Activated CD8-positive, alpha-beta T cell treated with anti-CD3 and anti-CD28 coated beads for 36 hours (primary cell): ENCODE measurements around the gene SBNO2. TPM values are rescaled to one million over a fixed set of nuclear protein-coding genes. Genes with fewer than 3 reads are reported as not detected.

Experiments
- ATAC-seq: fragments of 200-7000 bp; cut with Tn5 transposase; one replicate; pipeline ENCODE4 v1.10.0; 2021; ENCODE audit warnings: mild to moderate bottlenecking, moderate library complexity
- CTCF ChIA-PET: fragments of 350-600 bp; sonication (Branson Sonifier 250); formaldehyde crosslinking; loops from one replicate; lab custom pipeline; 2021; ENCODE audit warnings: antibody characterized with exemption; lab: Charles Lee
- POLR2A ChIA-PET: fragments of 350-600 bp; sonication (Branson Sonifier 250); formaldehyde crosslinking; loops from one replicate; lab custom pipeline; 2021; ENCODE audit warnings: antibody characterized with exemption; lab: Charles Lee
- DNase-seq: peaks from one replicate; pipeline ENCODE4 v3.0.0-alpha.2; 2020
- H3K27ac Mint-ChIP-seq: one replicate; pipeline ENCODE4 v1.8.0; 2021; ENCODE audit warnings: mild to moderate bottlenecking, mixed read lengths
- H3K27me3 Mint-ChIP-seq: one replicate; pipeline ENCODE4 v1.8.0; 2021; ENCODE audit warnings: mixed read lengths
- H3K36me3 Mint-ChIP-seq: one replicate; pipeline ENCODE4 v1.8.0; 2021; ENCODE audit warnings: low read depth, mixed read lengths
- H3K4me1 Mint-ChIP-seq: one replicate; pipeline ENCODE4 v1.8.0; 2021; ENCODE audit warnings: low read depth, mixed read lengths
- H3K4me3 Mint-ChIP-seq: one replicate; pipeline ENCODE4 v1.8.0; 2021; ENCODE audit warnings: mild to moderate bottlenecking, moderate library complexity, mixed read lengths
- H3K9me3 Mint-ChIP-seq: one replicate; pipeline ENCODE4 v1.8.0; 2021; ENCODE audit warnings: mixed read lengths
- CTCF ChIP-seq: fragments of 200-600 bp; IDR thresholded peaks from one replicate; pipeline ENCODE4 v1.8.0; 2022; ENCODE audit warnings: antibody characterized with exemption, mild to moderate bottlenecking
- intact Hi-C: fragments of 100-400 bp; cut with micrococcal nuclease; formaldehyde crosslinking; loops from one replicate; pipeline ENCODE4 v1.10.0; 2022
- total RNA-seq, 2 experiments: library from RNA; stranded (reverse); gene quantifications; one replicate each; pipeline ENCODE4 v1.2.3, GENCODE V29; 2021

The SBNO2 gene
- total RNA-seq, 2 experiments from 2014 or later, result 41.7 to 42.0 TPM

- no peak overlapping the region for H3K27ac Mint-ChIP-seq
- peaks cover 21% of the 10 kb centered on the region for H3K4me1 Mint-ChIP-seq
- intact Hi-C loops, result loop anchor here (10.0 kb wide), 1 partner anchor 47 kb away; no protein-coding TSS in a partner anchor
- no peak for TF ChIP-seq CTCF
- no peak for DNase-seq
- H3K27me3 Mint-ChIP-seq, result no peaks in the 10 kb centered on the region
- ChIA-PET CTCF (no interaction called here), POLR2A (no interaction called here)
- H3K36me3 Mint-ChIP-seq, result peaks cover 17% of the 10 kb centered on the region
- no peak overlapping the region for H3K4me3 Mint-ChIP-seq
- no peaks in the 10 kb centered on the region for H3K9me3 Mint-ChIP-seq
- no peak for ATAC-seq
Observed at GRCh38 chr19:1138121-1138520, 35.9 kb downstream of the SBNO2 start.

- POLR2A ChIA-PET, result interaction anchor here (1.6 kb wide), 1 partner anchor 18 kb away, joined by 3 read pairs; no protein-coding TSS in a partner anchor
- TF ChIP-seq CTCF, result no peak
- ATAC-seq (no peak), DNase-seq (no peak)
- Mint-ChIP-seq H3K4me1 (peaks cover 25% of the 10 kb centered on the region), H3K27ac (peak overlapping the region; percentile 79), H3K36me3 (peaks cover 13% of the 10 kb centered on the region), H3K9me3 (no peaks in the 10 kb centered on the region), H3K4me3 (no peak overlapping the region), H3K27me3 (no peaks in the 10 kb centered on the region)
- intact Hi-C loops, result loop anchor here (10.0 kb wide), 1 partner anchor 48 kb away; no protein-coding TSS in a partner anchor
- CTCF ChIA-PET, result no interaction called here
Observed at GRCh38 chr19:1136621-1137317, 37.3 kb downstream of the SBNO2 start.

- ChIA-PET POLR2A (interaction anchor here (1.6 kb wide), 1 partner anchor 19 kb away, joined by 3 read pairs; no protein-coding TSS in a partner anchor), CTCF (no interaction called here)
- DNase-seq (peak; percentile 17), ATAC-seq (no peak)
- Mint-ChIP-seq H3K27ac (peak overlapping the region; percentile 79), H3K4me1 (peaks cover 25% of the 10 kb centered on the region), H3K4me3 (no peak overlapping the region), H3K36me3 (peaks cover 13% of the 10 kb centered on the region), H3K27me3 (no peaks in the 10 kb centered on the region), H3K9me3 (no peaks in the 10 kb centered on the region)
- no peak for TF ChIP-seq CTCF
- intact Hi-C loops, result loop anchor here (10.0 kb wide), 1 partner anchor 49 kb away; no protein-coding TSS in a partner anchor
Observed at GRCh38 chr19:1136201-1136600, 37.9 kb downstream of the SBNO2 start.

- no peak for DNase-seq
- Mint-ChIP-seq H3K4me3 (no peak overlapping the region), H3K9me3 (no peaks in the 10 kb centered on the region), H3K27me3 (no peaks in the 10 kb centered on the region), H3K4me1 (peaks cover 31% of the 10 kb centered on the region), H3K36me3 (peaks cover 13% of the 10 kb centered on the region), H3K27ac (no peak overlapping the region)
- no peak for ATAC-seq
- CTCF ChIA-PET, result no interaction called here
- POLR2A ChIA-PET, result interaction anchor here (1.0 to 1.6 kb wide), 2 partner anchors 11 to 20 kb away, joined by 3 read pairs; no protein-coding TSS in a partner anchor
- intact Hi-C loops, result loop anchor here (10.0 kb wide), 1 partner anchor 49 kb away; no protein-coding TSS in a partner anchor
- no peak for TF ChIP-seq CTCF
Observed at GRCh38 chr19:1135454-1135853, 38.6 kb downstream of the SBNO2 start.

GRCh38 chr19:1134431-1134830, 39.6 kb downstream of the SBNO2 start:
- ATAC-seq (no peak), DNase-seq (no peak)
- Mint-ChIP-seq H3K36me3 (peaks cover 11% of the 10 kb centered on the region), H3K27me3 (no peaks in the 10 kb centered on the region), H3K4me1 (peaks cover 41% of the 10 kb centered on the region), H3K27ac (peak overlapping the region; percentile 25), H3K4me3 (no peak overlapping the region), H3K9me3 (no peaks in the 10 kb centered on the region)
- ChIA-PET POLR2A (interaction anchor here (0.6 to 1.0 kb wide), 2 partner anchors 12 to 88 kb away, joined by 3 read pairs; no protein-coding TSS in a partner anchor), CTCF (interaction anchor here (2.7 kb wide), 1 partner anchor 21 kb away, joined by 10 read pairs; no protein-coding TSS in a partner anchor)
- intact Hi-C loops, result loop anchor here (10.0 kb wide), 1 partner anchor 50 kb away; no protein-coding TSS in a partner anchor
- TF ChIP-seq CTCF, result no peak
